Choroid plexus epithelial cell (primary cell): ENCODE data around the gene EEF1AKMT3.

ENCODE experiments used
- DNase-seq: peaks from one replicate; pipeline ENCODE4 v3.0.0-alpha.2; 2010; ENCODE audit warnings: low read depth
- H3K4me3 ChIP-seq: 2 replicates; pipeline ENCODE4 v1.5.1; 2011; ENCODE audit warnings: low read depth, mild to moderate bottlenecking, control low read depth, low read length, moderate library complexity
- CTCF ChIP-seq: conservative IDR thresholded peaks from 2 replicates; pipeline ENCODE4 v1.5.1; 2011; ENCODE audit warnings: low read depth, mild to moderate bottlenecking, control low read depth, inconsistent platforms, low read length, moderate library complexity

EEF1AKMT3 gene

GRCh38 chr12:57731411-57732080 is 40.9 kb upstream of the EEF1AKMT3 start:
- no peak overlapping the region for H3K4me3 ChIP-seq
- TF ChIP-seq CTCF: no peak
- no peak for DNase-seq

- H3K4me3 ChIP-seq: no peak overlapping the region
- DNase-seq: no peak
- no peak for TF ChIP-seq CTCF
Observed at GRCh38 chr12:57732270-57732669, 40.1 kb upstream of the EEF1AKMT3 start.

DNA sequence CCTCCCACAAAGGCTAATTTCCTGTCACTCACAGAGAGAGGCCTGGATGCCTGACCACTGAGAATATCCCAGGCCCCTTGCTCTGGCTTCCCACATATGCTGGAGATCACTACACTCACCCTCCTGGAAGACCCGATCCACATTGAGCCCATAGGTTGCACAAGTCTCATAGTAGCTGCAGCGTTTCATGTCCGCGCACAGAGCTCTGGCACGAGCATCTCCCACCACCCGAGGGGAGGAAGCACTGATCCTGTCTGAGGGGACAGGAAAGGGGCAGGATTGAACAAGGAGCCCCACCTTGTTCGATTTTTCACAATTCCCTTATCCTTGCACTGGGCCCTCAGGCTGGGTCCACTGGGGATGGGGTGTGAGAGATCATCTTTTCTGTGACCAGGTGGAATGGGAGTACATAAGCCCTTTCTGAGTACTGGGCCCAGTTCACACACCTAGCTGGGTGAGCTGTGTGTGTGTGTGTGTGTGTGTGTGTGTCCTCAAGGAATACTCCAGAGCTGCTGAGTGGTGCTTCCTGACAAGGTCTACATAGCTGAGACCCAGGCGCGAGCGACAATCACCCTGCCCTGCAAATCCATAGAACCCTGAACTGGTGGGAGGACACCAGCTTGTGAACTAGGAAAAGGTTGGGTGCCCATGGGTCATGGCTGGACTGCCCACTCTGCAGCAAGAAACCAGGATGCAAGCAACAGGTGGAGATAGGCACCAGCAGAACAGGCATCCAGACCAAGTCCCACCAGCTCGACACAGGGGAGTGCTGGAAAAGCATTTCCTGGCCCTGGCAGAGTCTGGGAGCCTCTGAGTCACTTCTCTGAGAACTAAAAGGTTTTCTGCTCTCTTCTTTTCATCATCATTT is 39.5 kb upstream of the EEF1AKMT3 start:
- no peak for DNase-seq
- no peak for TF ChIP-seq CTCF
- H3K4me3 ChIP-seq: no peak overlapping the region

DNA sequence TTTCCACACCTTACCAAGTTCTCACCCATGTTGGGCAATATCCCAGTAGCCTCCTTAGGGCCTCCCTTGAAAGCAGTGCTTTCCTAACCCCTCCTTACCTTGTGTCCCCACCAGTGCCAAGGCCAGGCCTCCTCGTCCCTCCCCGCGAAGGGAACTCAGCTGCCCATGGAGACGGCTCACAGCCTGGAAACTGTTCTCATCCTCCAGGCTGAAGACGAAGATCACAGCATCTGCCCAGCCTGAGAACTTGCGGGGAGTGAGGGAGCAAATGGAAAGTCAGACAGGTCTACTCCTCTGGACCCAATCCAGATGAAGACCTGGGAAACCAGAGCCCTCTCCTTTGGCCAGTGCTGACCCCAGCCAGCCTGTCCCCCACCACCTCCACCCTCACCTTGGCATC is 38.5 kb upstream of the EEF1AKMT3 start:
- no peak for TF ChIP-seq CTCF
- DNase-seq: no peak
- no peak overlapping the region for H3K4me3 ChIP-seq

- no peak for DNase-seq
- TF ChIP-seq CTCF: no peak
- no peak overlapping the region for H3K4me3 ChIP-seq
Observed at GRCh38 chr12:57734591-57734990, 37.8 kb upstream of the EEF1AKMT3 start.

DNA sequence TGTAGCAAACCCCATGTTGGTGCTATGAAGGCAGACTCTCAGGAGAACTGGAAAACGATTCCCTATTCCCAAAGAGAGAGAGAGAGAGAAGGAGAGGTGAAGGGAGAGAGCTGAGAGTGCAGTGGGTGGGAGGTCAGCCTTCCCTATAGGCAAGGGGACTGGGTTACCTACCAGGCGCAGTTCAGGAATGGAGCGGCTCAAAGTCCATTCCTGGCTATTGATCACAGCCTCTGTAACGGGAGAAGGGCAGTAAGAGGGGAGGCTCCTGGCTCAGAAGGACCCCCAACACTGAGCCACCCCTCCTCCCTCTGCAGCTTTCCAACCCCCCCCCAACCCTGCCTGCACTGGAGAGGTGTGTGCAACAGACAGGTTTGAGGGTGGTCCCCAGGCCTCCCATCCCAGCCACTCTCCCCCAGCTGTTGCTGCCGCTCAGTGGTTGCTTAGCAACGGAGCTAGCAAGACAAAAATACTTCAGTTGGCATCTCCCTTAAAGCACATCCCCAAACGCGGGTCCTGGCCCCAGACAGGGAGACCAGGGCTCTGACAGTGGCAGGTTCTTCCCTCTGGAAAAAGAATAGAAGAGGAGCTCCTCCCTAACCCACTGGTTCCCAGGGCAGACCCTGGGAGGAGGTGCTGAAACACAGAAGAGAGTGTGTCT is 37.1 kb upstream of the EEF1AKMT3 start:
- no peak for DNase-seq
- TF ChIP-seq CTCF: no peak
- no peak overlapping the region for H3K4me3 ChIP-seq
